Mucosa of descending colon (tissue), 3 donors: ENCODE results near the gene GALNT1. TPM values are rescaled to one million over a fixed set of nuclear protein-coding genes. Genes with fewer than 3 reads are reported as not detected.

ENCODE experiments used
- ATAC-seq: fragments of 200-7000 bp; cut with Tn5 transposase; one replicate; pipeline ENCODE4 v1.9.1; 2020; ENCODE audit warnings: mild to moderate bottlenecking, moderate library complexity
- DNase-seq, 3 donors: peaks; one replicate each; pipeline ENCODE4 v3.0.0-alpha.2; 2020
- H3K36me3 ChIP-seq: fragments of 200-600 bp; one replicate; pipeline ENCODE4 v1.8.0; 2021; ENCODE audit warnings: low read depth, mild to moderate bottlenecking
- H3K4me1 ChIP-seq: fragments of 200-600 bp; one replicate; pipeline ENCODE4 v1.8.0; 2021; ENCODE audit warnings: low read depth, mild to moderate bottlenecking
- H3K4me3 ChIP-seq: fragments of 200-600 bp; one replicate; pipeline ENCODE4 v1.8.0; 2021; ENCODE audit warnings: mild to moderate bottlenecking
- H3K9me3 ChIP-seq: fragments of 200-600 bp; one replicate; pipeline ENCODE4 v1.8.0; 2021; ENCODE audit warnings: mild to moderate bottlenecking
- CTCF ChIP-seq: fragments of 200-600 bp; IDR thresholded peaks from one replicate; pipeline ENCODE4 v1.8.0; 2022; ENCODE audit warnings: antibody characterized with exemption, mild to moderate bottlenecking
- intact Hi-C, 2 donors: fragments of 100-400 bp; cut with DNase I in 1 of 2; cut with micrococcal nuclease in 1 of 2; formaldehyde crosslinking; loops; one replicate each; pipeline versions ENCODE4 v1.11.0 to v1.11.1; 2022; cut with DNase I, micrococcal nuclease
- total RNA-seq, 3 donors: library from RNA; stranded (reverse); fragmentation: NEBNext Ultra II Directional in 2 of 3; extraction: Animal tissue kit (Norgen Biotek cat#: 25700) in 2 of 3; gene quantifications; one replicate each; pipeline versions ENCODE4 v1.2.1 to v1.2.4, GENCODE V29; 2021 to 2023
- donor health status: DM: no; HTN: no; CAD: no; lungs with moderate emphysema.
- donor health status: DM: no; HTN: no; CAD: no.
- donor health status: DM: no; HTN: yes; CAD: no.

GALNT1 gene
- total RNA-seq, 3 donors from 2014 or later, result 82.7 to 118 (median 109) TPM

DNA sequence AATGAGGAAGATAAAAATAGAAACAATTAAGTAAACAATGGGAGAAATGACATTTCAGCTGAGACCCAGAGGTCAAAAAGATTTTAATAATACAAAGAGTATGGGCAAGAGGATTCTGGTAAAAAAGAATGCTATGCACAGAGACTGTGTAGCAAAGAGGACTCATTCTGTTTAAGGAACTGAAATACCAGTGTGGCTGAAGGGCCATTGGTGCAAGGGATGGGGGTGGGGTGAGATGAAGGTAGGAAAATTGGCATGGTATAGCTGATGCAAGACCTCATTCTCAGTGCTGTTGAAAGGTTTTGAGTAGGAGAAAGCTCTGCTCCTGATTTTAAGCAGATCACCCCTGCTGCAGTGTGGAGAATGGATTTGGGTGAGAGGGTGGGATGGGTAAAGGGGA lies 10.8 kb downstream of the GALNT1 start:
- DNase-seq, result no peak
- no peak for TF ChIP-seq CTCF
- Histone ChIP-seq H3K36me3 (no peaks in the 10 kb centered on the region), H3K4me1 (no peaks in the 10 kb centered on the region), H3K9me3 (no peaks in the 10 kb centered on the region), H3K4me3 (no peak overlapping the region)
- ATAC-seq, result peak; percentile 66
- intact Hi-C loops, result no loop called here

DNA sequence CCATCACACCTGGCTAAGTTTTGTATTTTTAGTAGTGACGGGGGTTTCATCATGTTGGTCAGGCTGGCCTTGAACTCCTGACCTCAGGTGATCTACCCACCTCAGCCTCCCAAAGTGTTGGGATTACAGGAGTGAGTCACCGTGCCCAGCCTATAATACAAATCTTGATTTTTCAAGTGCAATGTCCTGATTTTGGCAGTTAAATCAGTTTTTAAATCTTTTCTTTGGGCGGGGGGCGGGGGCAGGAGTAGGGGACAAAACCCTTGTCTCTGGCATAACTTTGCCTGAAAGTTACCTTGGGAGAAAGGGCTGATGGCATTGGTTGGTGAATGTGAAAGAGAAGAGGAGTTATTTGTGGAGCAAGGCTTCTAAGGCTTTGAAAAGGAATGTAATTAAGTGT lies 12.3 kb downstream of the GALNT1 start:
- no peak for TF ChIP-seq CTCF
- intact Hi-C loops, result no loop called here
- Histone ChIP-seq H3K36me3 (no peaks in the 10 kb centered on the region), H3K4me1 (no peaks in the 10 kb centered on the region), H3K9me3 (no peaks in the 10 kb centered on the region), H3K4me3 (no peak overlapping the region)
- no peak for DNase-seq
- ATAC-seq, result no peak

- intact Hi-C loops, result no loop called here
- ATAC-seq, result no peak
Observed at GRCh38 chr18:35597758-35598157, 16.2 kb downstream of the GALNT1 start.

DNA sequence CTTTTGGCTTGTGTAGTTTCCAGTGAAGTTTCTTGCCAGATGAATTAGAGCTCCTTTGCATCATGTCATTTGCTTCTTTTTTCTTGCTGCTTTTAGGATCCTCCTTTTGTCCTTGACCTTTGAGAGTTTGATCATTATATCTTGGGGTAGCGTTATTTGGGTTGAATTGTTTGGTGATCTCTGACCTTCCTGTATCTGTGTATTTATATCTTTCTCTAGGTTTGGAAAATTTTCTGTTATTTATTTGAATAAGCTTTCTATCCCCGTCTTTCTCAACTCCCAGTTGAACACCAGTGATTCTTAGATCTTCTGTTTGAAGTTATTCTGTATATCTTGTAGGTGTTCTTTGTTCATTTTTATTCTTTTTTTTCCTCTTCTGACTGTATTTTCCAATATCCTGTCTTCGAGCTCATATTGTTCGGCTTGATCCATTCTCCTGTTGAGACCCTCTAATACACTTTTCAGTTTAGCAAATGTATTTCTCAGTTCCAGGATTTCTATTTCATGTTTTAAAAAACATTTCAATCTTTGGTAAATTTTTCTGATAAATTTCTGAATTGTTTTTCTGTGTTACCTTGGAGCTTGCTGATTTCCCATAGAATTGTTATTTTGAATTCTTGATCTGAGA lies 20.8 kb downstream of the GALNT1 start:
- Histone ChIP-seq H3K4me3 (no peak overlapping the region), H3K9me3 (peaks cover 18% of the 10 kb centered on the region), H3K36me3 (no peaks in the 10 kb centered on the region), H3K4me1 (peaks cover 2% of the 10 kb centered on the region)
- intact Hi-C loops, result no loop called here
- no peak for TF ChIP-seq CTCF
- DNase-seq (no peak), ATAC-seq (no peak)

More at GRCh38 chr18:35597758-35598157, 16.2 kb downstream of the GALNT1 start:
- no peaks in the 10 kb centered on the region for H3K36me3 ChIP-seq
- peaks cover 13% of the 10 kb centered on the region for H3K9me3 ChIP-seq
- no peak overlapping the region for H3K4me3 ChIP-seq
- no peaks in the 10 kb centered on the region for H3K4me1 ChIP-seq
- no peak for DNase-seq
- no peak for TF ChIP-seq CTCF

- H3K9me3 ChIP-seq, result peaks cover 18% of the 10 kb centered on the region
- TF ChIP-seq CTCF, result no peak
- no peak for DNase-seq
- intact Hi-C loops, result no loop called here
- no peak overlapping the region for H3K4me3 ChIP-seq
- H3K4me1 ChIP-seq, result peaks cover 2% of the 10 kb centered on the region
- no peaks in the 10 kb centered on the region for H3K36me3 ChIP-seq
- ATAC-seq, result no peak
Observed at GRCh38 chr18:35603008-35603407, 21.5 kb downstream of the GALNT1 start.

DNA sequence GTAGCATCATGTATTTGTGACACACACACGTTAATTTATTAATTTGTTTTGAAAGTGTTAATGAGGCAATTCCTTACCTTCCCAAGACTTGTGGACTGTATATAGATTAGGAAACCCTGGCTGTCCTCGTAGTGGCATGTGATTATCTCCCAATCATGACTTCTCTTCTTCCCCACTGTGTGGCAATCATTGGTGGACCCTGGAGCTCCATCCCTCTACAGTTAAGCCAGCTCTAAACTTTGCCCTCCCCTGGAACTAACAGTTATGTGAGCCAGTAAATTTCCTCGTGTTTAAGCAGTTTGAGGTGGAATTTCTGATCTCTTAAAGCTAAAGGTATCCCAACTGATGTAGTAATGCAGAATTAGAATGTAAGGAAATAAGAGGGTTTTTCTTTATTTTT lies 22.0 kb downstream of the GALNT1 start:
- intact Hi-C loops, result no loop called here

More for the DNA sequence above, 22.0 kb downstream of the GALNT1 start:
- H3K36me3 ChIP-seq, result no peaks in the 10 kb centered on the region
- H3K4me1 ChIP-seq, result peaks cover 5% of the 10 kb centered on the region
- peaks cover 18% of the 10 kb centered on the region for H3K9me3 ChIP-seq
- TF ChIP-seq CTCF, result no peak
- H3K4me3 ChIP-seq, result no peak overlapping the region
- DNase-seq (no peak), ATAC-seq (no peak)
